Sigmoid colon (tissue), 7 donors: ENCODE measurements around the gene PPFIBP2. TPM values are rescaled to one million over a fixed set of nuclear protein-coding genes. Genes with fewer than 3 reads are reported as not detected.

Experiments
- DNase-seq: peaks from one replicate; pipeline ENCODE4 v3.0.0-alpha.2; 2019
- H3K27ac ChIP-seq, 4 donors: fragments of 200-600 bp; sonication (generic); one replicate each; pipeline ENCODE4 v1.5.1; 2016 to 2019; ENCODE audit warnings: mild to moderate bottlenecking in 1 of 4
- H3K27me3 ChIP-seq, 3 donors: fragments of 200-600 bp; sonication (generic); one replicate each; pipeline ENCODE4 v1.5.1; 2019; ENCODE audit warnings: mild to moderate bottlenecking in 1 of 3
- H3K36me3 ChIP-seq, 4 donors: fragments of 200-600 bp; sonication (generic); one replicate each; pipeline ENCODE4 v1.5.1; 2016 to 2019
- H3K4me1 ChIP-seq, 4 donors: fragments of 200-600 bp; sonication (generic); one replicate each; pipeline ENCODE4 v1.5.1; 2017 to 2019
- H3K4me3 ChIP-seq, 4 donors: fragments of 200-600 bp; sonication (generic); one replicate each; pipeline ENCODE4 v1.5.1; 2017 to 2019; ENCODE audit warnings: mild to moderate bottlenecking in 2 of 4, moderate library complexity in 1 of 4
- H3K9me3 ChIP-seq, 4 donors: fragments of 200-600 bp in 3 of 4; sonication (generic) in 3 of 4; one replicate each; pipeline versions ENCODE4 v1.5.1 to v1.6.1; 2013 to 2019
- CTCF ChIP-seq, 4 experiments: fragments of 450-650 bp in 3 of 4; fragments of 200-600 bp in 1 of 4; IDR thresholded peaks; one replicate each; pipeline ENCODE4 v1.5.1; 2016 to 2019; ENCODE audit warnings: antibody characterized with exemption in 4 of 4, mild to moderate bottlenecking in 3 of 4, moderate library complexity in 2 of 4
- EP300 ChIP-seq, 4 donors: sonication (generic); formaldehyde crosslinking; IDR thresholded peaks; one replicate each; pipeline ENCODE4 v1.6.1; 2017; ENCODE audit warnings: antibody characterized with exemption in 4 of 4
- POLR2A ChIP-seq, 2 donors: fragments of 450-650 bp; IDR thresholded peaks; one replicate each; pipeline ENCODE4 v1.6.1; 2016; ENCODE audit warnings: antibody characterized with exemption in 2 of 2, mild to moderate bottlenecking in 2 of 2, moderate library complexity in 2 of 2
- POLR2AphosphoS5 ChIP-seq, 4 donors: sonication (generic); formaldehyde crosslinking; IDR thresholded peaks; one replicate each; pipeline ENCODE4 v1.6.1; 2017; ENCODE audit warnings: antibody characterized with exemption in 4 of 4
- WGBS, 2 donors: extraction: QIAGEN DNeasy Blood & Tissue Kit; methylation state at CpG; one replicate each; pipeline ENCODE4 v1.1.7; 2013; 5-methylcytosine and 5-hydroxymethylcytosine counted together
- intact Hi-C: fragments of 100-400 bp; cut with DNase I; formaldehyde crosslinking; loops from one replicate; pipeline ENCODE4 v1.15.1; 2023
- polyA plus RNA-seq, 3 donors: library from polyadenylated mRNA; stranded (reverse); fragments of 200-250 nt; gene quantifications; one replicate each; pipeline ENCODE4 v1.2.3, GENCODE V29; 2013
- total RNA-seq, 4 donors: library from RNA; depleted of rRNA; stranded (reverse); fragments of >200 nt; gene quantifications; one replicate each; pipeline ENCODE4 v1.1.0, GENCODE V29; 2016
- donor health status: healthy with polysubstance abuse.
- donor health status: Bipolar disorder and iron deficiency.
- donor health status: healthy.

Gene PPFIBP2
- total RNA-seq, result 10 to 100 TPM in 2 of 4 donors, 1 to 10 TPM in 2; 4.1 to 11.6 (median 9.2) TPM
- polyA plus RNA-seq, result 10 to 100 TPM; 26.7 to 33.5 (median 30.6) TPM

GRCh38 chr11:7513234-7514098 lies at the start of gene PPFIBP2:
Gene PPFIBP2, plus strand, starts transcription at chr11:7513999. Its CDS starts 35,477 bp downstream, at chr11:7549476.
- Histone ChIP-seq H3K4me3 (peak within 1 kb of the TSS; percentile 53 to 81 (median 74)), H3K27me3 (no peaks in the 10 kb centered on the region), H3K27ac (peak within 1 kb of the TSS; percentile 79 to 89 (median 84)), H3K4me1 (peaks cover 0 to 29% (median 21%) of the 10 kb centered on the region in 4 donors), H3K9me3 (no peaks in the 10 kb centered on the region), H3K36me3 (no peaks in the 10 kb centered on the region)
- peak; percentile 89 for DNase-seq
- TF ChIP-seq POLR2A (IDR thresholded peaks at IDR 0.05) (peak; percentile 33 to 40), POLR2AphosphoS5 (IDR thresholded peaks at IDR 0.05) (peak; percentile 10 to 59 (median 52)), EP300 (IDR thresholded peaks at IDR 0.05) (no peak), CTCF (IDR thresholded peaks at IDR 0.05) (peak; percentile 12 to 64 (median 56))
- 0 to 1% methylated on average over 79 of the region's 79 CpGs for WGBS, 2 donors
- intact Hi-C loops, result loop anchor here (2.0 to 5.0 kb wide), 3 partner anchors 154 to 474 kb away; partner anchors contain the start of gene EIF3F

- DNase-seq, result no peak
- H3K9me3 ChIP-seq, result no peaks in the 10 kb centered on the region
- H3K36me3 ChIP-seq, result no peaks in the 10 kb centered on the region
- no peak overlapping the region for H3K27ac ChIP-seq
- 88 to 89% methylated on average over 2 of the region's 2 CpGs for WGBS, 2 donors
- intact Hi-C loops, result no loop called here
- TF ChIP-seq POLR2AphosphoS5 (IDR thresholded peaks at IDR 0.05) (no peak), CTCF (IDR thresholded peaks at IDR 0.05) (no peak), POLR2A (IDR thresholded peaks at IDR 0.05) (no peak), EP300 (IDR thresholded peaks at IDR 0.05) (no peak)
- H3K27me3 ChIP-seq, result no peaks in the 10 kb centered on the region
- H3K4me1 ChIP-seq, result no peaks in the 10 kb centered on the region
- no peak overlapping the region for H3K4me3 ChIP-seq
Measured at GRCh38 chr11:7467652-7468051, 46.1 kb upstream of the PPFIBP2 start.

DNA sequence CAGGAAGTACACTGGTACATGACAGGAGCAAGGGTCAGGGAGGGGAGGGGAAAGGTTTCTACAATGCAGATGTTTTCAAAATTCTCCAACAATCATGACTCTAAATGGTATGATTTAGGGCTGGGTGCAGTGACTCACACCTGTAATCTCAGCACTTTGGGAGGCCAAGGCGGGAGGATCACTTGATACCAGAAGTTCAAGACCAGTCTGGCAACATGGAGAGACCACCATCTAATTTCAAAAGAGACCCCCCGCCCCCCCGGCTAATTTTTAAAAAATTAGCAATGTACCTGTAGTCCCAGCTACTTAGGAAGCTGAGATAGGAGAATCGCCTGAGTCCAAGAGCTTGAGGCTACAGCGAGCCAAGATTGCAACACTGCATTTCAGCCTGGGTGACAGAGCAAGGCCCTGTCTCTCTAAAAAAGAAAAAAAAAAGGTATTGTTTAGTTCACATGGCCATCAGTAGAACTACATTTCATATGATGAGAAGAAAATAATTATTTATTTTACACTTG lies 44.4 kb upstream of the PPFIBP2 start:
- Histone ChIP-seq H3K27me3 (no peaks in the 10 kb centered on the region), H3K27ac (no peak overlapping the region), H3K4me3 (no peak overlapping the region), H3K36me3 (no peaks in the 10 kb centered on the region), H3K4me1 (no peaks in the 10 kb centered on the region), H3K9me3 (no peaks in the 10 kb centered on the region)
- no peak for TF ChIP-seq EP300 (IDR thresholded peaks at IDR 0.05)
- no peak for TF ChIP-seq POLR2A (IDR thresholded peaks at IDR 0.05)
- TF ChIP-seq CTCF (IDR thresholded peaks at IDR 0.05), result no peak
- TF ChIP-seq POLR2AphosphoS5 (IDR thresholded peaks at IDR 0.05), result no peak
- 94 to 95% methylated on average over 5 of the region's 5 CpGs for WGBS, 2 donors
- intact Hi-C loops, result no loop called here
- no peak for DNase-seq

GRCh38 chr11:7471071-7471470 lies 42.7 kb upstream of the PPFIBP2 start:
- Histone ChIP-seq H3K27me3 (no peaks in the 10 kb centered on the region), H3K27ac (no peak overlapping the region), H3K4me1 (no peaks in the 10 kb centered on the region), H3K9me3 (no peaks in the 10 kb centered on the region), H3K4me3 (no peak overlapping the region), H3K36me3 (no peaks in the 10 kb centered on the region)
- 92 to 93% methylated on average over 7 of the region's 7 CpGs for WGBS, 2 donors
- intact Hi-C loops, result no loop called here
- TF ChIP-seq CTCF (IDR thresholded peaks at IDR 0.05) (no peak), POLR2A (IDR thresholded peaks at IDR 0.05) (no peak), POLR2AphosphoS5 (IDR thresholded peaks at IDR 0.05) (no peak), EP300 (IDR thresholded peaks at IDR 0.05) (no peak)
- DNase-seq, result no peak
